Choroid plexus epithelial cell (primary cell): Measurements from ENCODE around the gene SURF6.
"Not testable (repeated sequence)": the region's sequence is repeated elsewhere in the genome, so short reads cannot be mapped to it uniquely, and the experiment has no call there.

Experiments used
- DNase-seq: peaks from one replicate; pipeline ENCODE4 v3.0.0-alpha.2; 2010; ENCODE audit warnings: low read depth
- H3K4me3 ChIP-seq: 2 replicates; pipeline ENCODE4 v1.5.1; 2011; ENCODE audit warnings: low read depth, mild to moderate bottlenecking, control low read depth, low read length, moderate library complexity
- TF ChIP-seq, protein P1 (sequence below): conservative IDR thresholded peaks from 2 replicates; pipeline ENCODE4 v1.5.1; 2011; ENCODE audit warnings: low read depth, mild to moderate bottlenecking, control low read depth, inconsistent platforms, low read length, moderate library complexity

The SURF6 gene

DNA sequence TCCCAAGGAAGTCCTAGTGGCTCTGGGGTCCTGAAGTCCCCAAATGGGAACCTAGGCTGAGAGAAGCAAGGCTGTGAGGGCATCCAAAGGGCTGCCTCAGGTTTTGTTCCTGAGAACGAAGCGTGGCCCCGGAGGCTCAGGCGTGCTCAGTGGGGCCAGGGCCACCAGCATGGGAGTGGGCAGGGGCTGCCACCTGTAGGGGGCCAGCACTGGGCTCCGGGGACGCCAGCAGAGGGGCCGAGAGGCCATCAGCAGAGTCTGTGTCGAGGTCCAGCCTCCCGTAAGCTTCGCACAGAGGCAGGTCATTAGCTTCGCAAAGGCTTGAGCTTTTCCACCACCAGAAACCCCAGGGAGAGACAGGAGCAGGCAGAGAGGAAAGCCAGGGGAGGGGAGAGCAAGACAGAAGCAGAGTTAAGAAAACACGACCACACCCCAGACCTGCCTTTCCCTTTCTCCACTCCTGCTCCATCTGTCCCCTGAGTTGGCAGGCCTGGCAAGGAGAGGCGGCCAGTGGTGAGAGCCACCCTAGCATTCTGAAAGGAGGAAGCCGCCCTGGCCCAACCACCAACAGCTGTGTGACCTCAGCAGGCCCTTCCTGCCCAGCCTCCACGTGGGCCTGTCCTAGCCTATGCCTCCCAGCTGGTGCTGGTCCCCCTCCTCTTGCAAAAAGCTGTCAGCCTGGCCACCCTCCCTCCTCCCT, 5.5 kb upstream of the SURF6 start:
- DNase-seq = no peak
- H3K4me3 ChIP-seq = no peak overlapping the region
- TF ChIP-seq, protein P1, sequence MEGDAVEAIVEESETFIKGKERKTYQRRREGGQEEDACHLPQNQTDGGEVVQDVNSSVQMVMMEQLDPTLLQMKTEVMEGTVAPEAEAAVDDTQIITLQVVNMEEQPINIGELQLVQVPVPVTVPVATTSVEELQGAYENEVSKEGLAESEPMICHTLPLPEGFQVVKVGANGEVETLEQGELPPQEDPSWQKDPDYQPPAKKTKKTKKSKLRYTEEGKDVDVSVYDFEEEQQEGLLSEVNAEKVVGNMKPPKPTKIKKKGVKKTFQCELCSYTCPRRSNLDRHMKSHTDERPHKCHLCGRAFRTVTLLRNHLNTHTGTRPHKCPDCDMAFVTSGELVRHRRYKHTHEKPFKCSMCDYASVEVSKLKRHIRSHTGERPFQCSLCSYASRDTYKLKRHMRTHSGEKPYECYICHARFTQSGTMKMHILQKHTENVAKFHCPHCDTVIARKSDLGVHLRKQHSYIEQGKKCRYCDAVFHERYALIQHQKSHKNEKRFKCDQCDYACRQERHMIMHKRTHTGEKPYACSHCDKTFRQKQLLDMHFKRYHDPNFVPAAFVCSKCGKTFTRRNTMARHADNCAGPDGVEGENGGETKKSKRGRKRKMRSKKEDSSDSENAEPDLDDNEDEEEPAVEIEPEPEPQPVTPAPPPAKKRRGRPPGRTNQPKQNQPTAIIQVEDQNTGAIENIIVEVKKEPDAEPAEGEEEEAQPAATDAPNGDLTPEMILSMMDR = no peak

DNA sequence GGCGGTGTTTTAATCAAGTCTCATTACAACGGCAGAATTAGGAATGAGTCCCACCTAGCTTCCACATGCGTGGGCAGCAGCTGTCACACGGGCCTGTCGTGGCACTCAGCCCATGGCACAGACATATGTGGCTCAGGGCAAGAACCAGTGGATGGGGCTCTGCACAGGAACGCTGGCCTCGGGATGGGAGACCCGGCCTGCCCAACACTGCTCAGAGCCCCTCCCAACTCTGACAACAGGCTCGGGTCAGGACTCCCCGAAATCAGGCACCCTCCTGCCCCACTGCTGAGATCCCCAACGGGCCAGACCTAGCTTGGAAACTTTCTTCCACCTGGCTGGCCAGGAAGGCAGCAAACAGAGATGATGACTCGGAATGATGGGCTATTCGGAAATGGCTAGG, 4.9 kb upstream of the SURF6 start:
- no peak for DNase-seq
- H3K4me3 ChIP-seq = no peak overlapping the region
- TF ChIP-seq, protein P1 = no peak

DNA sequence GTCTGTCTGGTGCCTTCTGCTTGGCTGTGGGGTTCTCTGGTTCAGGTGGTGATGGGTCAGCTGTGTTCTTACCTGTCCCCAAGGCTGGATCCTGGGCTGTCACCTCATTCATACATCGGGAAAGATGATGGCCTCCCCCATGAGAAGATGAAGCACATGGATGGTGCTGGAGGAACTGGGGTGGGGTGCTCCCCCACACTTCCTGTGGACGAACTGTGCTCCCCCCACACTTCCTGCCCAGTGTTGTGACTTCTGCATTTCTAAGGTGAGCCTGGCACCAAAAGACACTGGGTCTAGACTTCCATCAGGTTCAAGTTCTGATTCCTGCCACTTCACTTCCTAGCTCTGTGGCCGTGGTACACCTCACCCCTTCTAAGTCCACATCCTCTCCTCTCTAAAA, 4.3 kb upstream of the SURF6 start:
- no peak for DNase-seq
- TF ChIP-seq, protein P1 = no peak
- no peak overlapping the region for H3K4me3 ChIP-seq

DNA sequence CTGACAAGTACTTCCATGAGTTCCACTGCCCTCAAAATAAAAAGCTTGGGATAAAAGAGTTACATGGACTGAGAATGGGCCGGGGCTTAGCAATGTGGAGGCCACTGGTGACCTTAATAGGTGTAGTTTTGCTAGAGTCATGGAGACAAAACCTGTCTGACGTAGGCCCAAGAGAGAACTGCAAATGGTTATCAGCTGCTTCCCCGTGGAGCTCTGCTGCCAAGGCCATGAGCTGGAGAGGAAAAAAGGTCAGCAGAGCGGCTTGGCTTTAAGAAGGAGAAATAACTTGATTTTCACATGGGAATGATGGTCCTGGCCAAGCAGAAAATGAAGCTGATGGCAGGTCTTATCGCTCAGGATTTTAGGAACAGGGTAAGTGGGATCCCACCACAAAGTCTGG, 3.7 kb upstream of the SURF6 start:
- H3K4me3 ChIP-seq = no peak overlapping the region
- DNase-seq = no peak
- TF ChIP-seq, protein P1 = no peak

DNA sequence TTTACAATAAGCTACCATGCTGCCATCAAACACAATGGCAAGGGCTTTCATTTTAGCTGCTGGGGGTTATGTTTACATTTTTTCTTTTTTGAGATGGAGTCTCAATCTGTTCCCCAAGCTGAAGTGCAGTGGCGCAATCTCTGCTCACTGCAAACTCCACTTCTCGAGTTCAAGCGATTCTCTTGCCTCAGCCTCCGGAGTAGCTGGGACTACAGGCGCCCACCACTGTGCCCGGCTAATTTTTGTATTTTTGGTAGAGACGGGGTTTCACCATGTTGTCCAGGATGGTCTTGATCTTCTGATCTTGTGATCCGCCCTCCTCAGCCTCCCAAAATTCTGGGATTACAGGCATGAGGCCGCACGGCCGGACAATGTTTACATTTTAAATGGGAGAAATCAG, 1.1 kb downstream of the SURF6 start:
- DNase-seq = not testable (repeated sequence)
- H3K4me3 ChIP-seq = peak overlapping the region; percentile 89

DNA sequence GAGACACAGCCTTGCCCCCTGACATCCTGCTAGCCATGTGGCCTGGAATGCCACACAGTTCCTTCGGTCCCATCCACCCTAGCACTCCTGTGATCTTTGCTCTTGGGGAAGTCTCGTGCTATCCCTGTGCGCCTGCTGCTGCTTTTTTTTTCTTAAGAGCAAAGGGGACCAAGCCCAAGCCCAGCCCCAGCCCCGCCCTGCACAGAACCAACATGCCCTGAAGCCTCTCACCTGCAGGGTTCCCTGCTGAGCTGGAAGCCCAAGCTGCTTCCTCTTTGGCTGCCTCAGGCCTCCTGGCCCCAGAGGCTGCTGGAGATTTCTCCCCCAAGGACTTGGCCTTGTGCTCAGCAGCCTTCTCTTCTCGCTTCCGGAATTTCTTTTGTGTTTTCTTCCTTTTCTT, 1.8 kb downstream of the SURF6 start:
- DNase-seq = no peak
- H3K4me3 ChIP-seq = no peak overlapping the region
- TF ChIP-seq, protein P1 = no peak

DNA sequence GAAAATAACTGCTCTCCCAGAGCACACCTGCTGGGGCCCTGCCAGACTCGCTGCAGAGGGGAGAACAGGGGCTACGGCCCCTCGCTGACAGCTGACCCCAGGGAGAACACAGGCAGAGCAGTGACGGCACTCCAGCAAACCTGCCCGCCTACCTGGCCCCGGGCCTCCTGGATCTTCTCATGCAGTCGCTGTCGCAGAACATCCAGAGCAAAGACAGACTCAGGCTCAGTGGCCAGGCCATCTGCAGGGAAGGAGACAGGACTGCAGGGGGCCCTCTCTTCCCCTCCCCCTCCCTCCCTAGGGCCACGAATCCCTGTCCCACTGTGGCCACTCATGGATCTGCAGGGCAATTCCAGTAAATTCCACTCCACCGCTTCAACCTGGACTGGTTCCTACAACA, 2.4 kb downstream of the SURF6 start:
- no peak for DNase-seq

More for the DNA sequence above, 2.4 kb downstream of the SURF6 start:
- no peak overlapping the region for H3K4me3 ChIP-seq
- TF ChIP-seq, protein P1 = peak; percentile 12
